ENCODE measurements around the gene KRT40.

The KRT40 gene

DNA sequence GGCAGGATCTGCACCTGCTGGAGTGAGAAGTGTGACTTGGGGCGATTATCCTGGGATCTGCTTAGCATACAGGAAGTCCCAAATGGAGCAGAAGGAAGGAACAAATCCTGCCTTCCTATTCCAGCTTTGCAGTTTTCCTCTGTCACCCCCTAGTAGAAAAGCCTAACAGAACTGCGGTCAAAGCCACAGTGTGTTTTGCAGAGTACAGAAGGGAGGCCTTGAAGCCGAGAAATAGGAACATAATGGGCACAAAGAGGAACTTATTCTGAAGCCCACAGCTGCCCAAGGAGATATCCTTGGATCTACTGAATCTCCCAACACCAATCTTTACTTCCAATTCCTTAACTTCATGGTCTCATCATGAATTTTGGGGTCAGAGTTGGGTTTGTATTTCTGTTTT lies 34.4 kb upstream of the KRT40 start:
- ChIA-PET CTCF (no interaction called here), POLR2A (no interaction called here)
- TF ChIP-seq TARDBP (IDR thresholded peaks at IDR 0.05) = no peak
- TF ChIP-seq FOXM1 (IDR thresholded peaks at IDR 0.05; ENCODE audit: borderline replicate concordance) = no peak
- TF ChIP-seq L3MBTL2 (conservative IDR thresholded peaks at IDR 0.05) = no peak
- TF ChIP-seq NFRKB (IDR thresholded peaks at IDR 0.05) = no peak
- no peak for TF ChIP-seq CTBP1 (IDR thresholded peaks at IDR 0.05; ENCODE audit: borderline replicate concordance)
- no peak for TF ChIP-seq ARNT (IDR thresholded peaks at IDR 0.05)
- no peak for TF ChIP-seq FOXA1 (IDR thresholded peaks at IDR 0.05)
- TF ChIP-seq FOXK2 (IDR thresholded peaks at IDR 0.05) = no peak
- TF ChIP-seq LEF1 (IDR thresholded peaks at IDR 0.05; ENCODE audit: borderline replicate concordance) = no peak
- TF ChIP-seq SUZ12 (IDR thresholded peaks at IDR 0.05) = no peak
- no peak for TF ChIP-seq ELF4 (IDR thresholded peaks at IDR 0.05)
- TF ChIP-seq, protein P1, sequence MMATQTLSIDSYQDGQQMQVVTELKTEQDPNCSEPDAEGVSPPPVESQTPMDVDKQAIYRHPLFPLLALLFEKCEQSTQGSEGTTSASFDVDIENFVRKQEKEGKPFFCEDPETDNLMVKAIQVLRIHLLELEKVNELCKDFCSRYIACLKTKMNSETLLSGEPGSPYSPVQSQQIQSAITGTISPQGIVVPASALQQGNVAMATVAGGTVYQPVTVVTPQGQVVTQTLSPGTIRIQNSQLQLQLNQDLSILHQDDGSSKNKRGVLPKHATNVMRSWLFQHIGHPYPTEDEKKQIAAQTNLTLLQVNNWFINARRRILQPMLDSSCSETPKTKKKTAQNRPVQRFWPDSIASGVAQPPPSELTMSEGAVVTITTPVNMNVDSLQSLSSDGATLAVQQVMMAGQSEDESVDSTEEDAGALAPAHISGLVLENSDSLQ (IDR thresholded peaks at IDR 0.05) = no peak
- no peak for TF ChIP-seq HDGF (IDR thresholded peaks at IDR 0.05; ENCODE audit: borderline replicate concordance)
- TF ChIP-seq ZNF384 (IDR thresholded peaks at IDR 0.05) = no peak
- TF ChIP-seq SP1 (IDR thresholded peaks at IDR 0.05) = no peak
- no peak for TF ChIP-seq BHLHE40 (IDR thresholded peaks at IDR 0.05; ENCODE audit: borderline replicate concordance)
- no peak for DNase-seq (ENCODE audit: extremely low spot score)

DNA sequence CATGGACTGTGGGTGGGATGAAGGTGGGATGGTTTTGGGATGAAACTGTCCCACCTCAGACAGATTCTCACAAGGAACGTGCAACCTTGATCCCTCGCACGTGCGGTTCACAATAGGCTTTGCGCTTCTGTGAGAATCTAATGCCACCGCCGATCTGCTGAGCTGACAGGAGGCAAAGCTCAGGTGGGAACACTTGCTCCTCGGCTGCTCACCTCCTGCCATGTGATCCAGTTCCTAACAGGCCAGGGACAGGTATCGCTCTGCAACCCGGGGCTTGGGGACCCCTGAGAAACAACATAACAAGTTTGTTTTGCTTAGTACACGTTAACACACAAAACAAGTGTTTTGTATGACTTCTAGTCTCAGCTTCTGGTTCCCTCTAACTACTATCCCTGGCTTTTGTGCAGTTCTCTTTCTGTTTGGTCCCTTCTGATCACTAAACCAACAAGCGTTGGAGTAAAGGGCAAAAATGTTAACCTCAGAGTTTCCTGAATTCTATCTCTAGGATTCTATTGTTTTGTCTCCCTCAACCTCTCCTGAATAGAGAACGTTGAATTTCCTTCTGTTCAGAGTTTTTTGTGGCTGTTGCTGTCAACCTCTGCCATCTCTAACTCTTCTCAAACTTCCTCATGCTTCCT lies 32.6 kb upstream of the KRT40 start:
- POLR2A ChIA-PET = no interaction called here
- CTCF ChIA-PET = interaction anchor here (0.6 kb wide), 1 partner anchor 491 kb away, joined by 3 read pairs; no protein-coding TSS in a partner anchor
- TF ChIP-seq BHLHE40 (IDR thresholded peaks at IDR 0.05; ENCODE audit: borderline replicate concordance) (no peak), ELF4 (IDR thresholded peaks at IDR 0.05) (no peak), SP1 (IDR thresholded peaks at IDR 0.05) (no peak), LEF1 (IDR thresholded peaks at IDR 0.05; ENCODE audit: borderline replicate concordance) (no peak), NFRKB (IDR thresholded peaks at IDR 0.05) (no peak), TARDBP (IDR thresholded peaks at IDR 0.05) (no peak)
- DNase-seq (ENCODE audit: extremely low spot score) = no peak

DNA sequence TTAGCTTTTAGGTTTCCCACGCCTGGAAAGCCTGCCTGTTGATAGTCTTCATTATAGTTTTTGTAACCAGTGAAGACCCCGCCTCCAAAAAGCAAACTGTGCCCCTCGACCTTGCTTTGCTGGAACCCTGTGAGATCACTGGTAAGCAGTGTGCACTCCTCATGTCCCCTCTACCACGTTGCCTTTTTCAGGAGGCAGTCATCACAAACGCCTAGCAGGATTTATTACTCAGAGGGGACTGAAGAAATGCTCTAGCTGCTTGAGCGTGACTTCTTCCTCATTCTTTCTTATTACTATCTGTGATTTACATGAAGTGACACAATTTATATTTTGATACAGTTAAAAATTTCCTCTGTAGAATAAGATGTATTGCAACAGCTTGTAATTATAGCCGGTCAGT lies 31.3 kb upstream of the KRT40 start:
- ChIA-PET POLR2A (no interaction called here), CTCF (no interaction called here)
- TF ChIP-seq NFRKB (IDR thresholded peaks at IDR 0.05) (no peak), SUZ12 (IDR thresholded peaks at IDR 0.05) (no peak), LEF1 (IDR thresholded peaks at IDR 0.05; ENCODE audit: borderline replicate concordance) (no peak), FOXK2 (IDR thresholded peaks at IDR 0.05) (no peak), ELF4 (IDR thresholded peaks at IDR 0.05) (no peak), SP1 (IDR thresholded peaks at IDR 0.05) (no peak), ARNT (IDR thresholded peaks at IDR 0.05) (no peak), BHLHE40 (IDR thresholded peaks at IDR 0.05; ENCODE audit: borderline replicate concordance) (no peak), L3MBTL2 (conservative IDR thresholded peaks at IDR 0.05) (no peak), FOXM1 (IDR thresholded peaks at IDR 0.05; ENCODE audit: borderline replicate concordance) (no peak), FOXA1 (IDR thresholded peaks at IDR 0.05) (no peak), ZNF384 (IDR thresholded peaks at IDR 0.05) (no peak), TARDBP (IDR thresholded peaks at IDR 0.05) (no peak), CTBP1 (IDR thresholded peaks at IDR 0.05; ENCODE audit: borderline replicate concordance) (no peak)
- DNase-seq (ENCODE audit: extremely low spot score) = no peak

DNA sequence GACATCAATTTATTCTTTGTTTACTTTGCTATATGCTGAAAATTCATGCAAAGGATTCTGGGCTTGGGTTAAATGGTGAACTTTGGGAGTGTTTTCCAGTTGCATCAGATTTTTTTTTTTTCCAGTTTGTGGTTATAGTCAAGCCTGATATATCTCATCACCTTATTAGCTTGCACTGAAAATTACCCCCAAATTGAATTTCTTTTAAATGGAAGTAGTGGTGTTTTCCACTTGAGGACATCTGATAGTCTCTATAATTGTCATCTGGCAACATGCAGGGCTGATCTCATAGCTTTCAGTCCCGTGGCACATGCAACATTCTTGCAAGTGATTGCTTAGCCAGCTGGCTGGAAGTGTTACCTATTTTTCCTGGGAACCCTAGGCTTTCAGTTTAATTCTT lies 29.5 kb upstream of the KRT40 start:
- CTCF ChIA-PET = interaction anchor here (0.6 to 1.3 kb wide), 2 partner anchors 103 to 649 kb away, joined by 3 read pairs; no protein-coding TSS in a partner anchor
- POLR2A ChIA-PET = interaction anchor here (0.8 kb wide), 1 partner anchor 10 kb away, joined by 3 read pairs; no protein-coding TSS in a partner anchor
- no peak for DNase-seq (ENCODE audit: extremely low spot score)
- no peak for TF ChIP-seq FOXM1 (IDR thresholded peaks at IDR 0.05; ENCODE audit: borderline replicate concordance)
- TF ChIP-seq SUZ12 (IDR thresholded peaks at IDR 0.05) = no peak
- TF ChIP-seq CTBP1 (IDR thresholded peaks at IDR 0.05; ENCODE audit: borderline replicate concordance) = no peak
- no peak for TF ChIP-seq ELF4 (IDR thresholded peaks at IDR 0.05)
- no peak for TF ChIP-seq TARDBP (IDR thresholded peaks at IDR 0.05)
- TF ChIP-seq SP1 (IDR thresholded peaks at IDR 0.05) = no peak
- TF ChIP-seq L3MBTL2 (conservative IDR thresholded peaks at IDR 0.05) = no peak
- TF ChIP-seq, protein P1 (IDR thresholded peaks at IDR 0.05) = no peak
- TF ChIP-seq BHLHE40 (IDR thresholded peaks at IDR 0.05; ENCODE audit: borderline replicate concordance) = no peak
- no peak for TF ChIP-seq ARNT (IDR thresholded peaks at IDR 0.05)
- TF ChIP-seq FOXK2 (IDR thresholded peaks at IDR 0.05) = no peak
- TF ChIP-seq NFRKB (IDR thresholded peaks at IDR 0.05) = no peak
- TF ChIP-seq ZNF384 (IDR thresholded peaks at IDR 0.05) = no peak

DNA sequence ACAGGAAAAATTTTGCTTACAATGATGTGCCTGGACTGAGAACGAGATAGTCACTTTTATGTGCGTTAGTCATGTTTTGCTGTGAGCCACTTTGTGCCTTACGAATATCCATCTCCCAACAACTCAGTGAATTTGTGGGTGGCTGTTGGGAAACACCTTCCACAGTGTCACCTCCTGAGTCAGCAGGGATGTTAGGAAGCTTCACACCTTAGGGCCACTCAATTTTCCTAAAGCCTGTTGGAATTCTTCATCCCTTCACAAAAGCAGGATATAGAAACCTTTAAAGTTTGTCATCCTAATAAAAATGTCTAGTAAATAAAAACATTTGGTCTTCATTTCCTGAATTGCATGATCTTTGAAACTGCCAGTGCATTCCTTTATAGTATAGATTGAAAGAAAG lies 29.1 kb upstream of the KRT40 start:
- DNase-seq (ENCODE audit: extremely low spot score) = no peak
- TF ChIP-seq L3MBTL2 (conservative IDR thresholded peaks at IDR 0.05) (no peak), NFRKB (IDR thresholded peaks at IDR 0.05) (no peak), HDGF (IDR thresholded peaks at IDR 0.05; ENCODE audit: borderline replicate concordance) (no peak), SP1 (IDR thresholded peaks at IDR 0.05) (no peak), ARNT (IDR thresholded peaks at IDR 0.05) (no peak)
- POLR2A ChIA-PET = no interaction called here
- CTCF ChIA-PET = no interaction called here

DNA sequence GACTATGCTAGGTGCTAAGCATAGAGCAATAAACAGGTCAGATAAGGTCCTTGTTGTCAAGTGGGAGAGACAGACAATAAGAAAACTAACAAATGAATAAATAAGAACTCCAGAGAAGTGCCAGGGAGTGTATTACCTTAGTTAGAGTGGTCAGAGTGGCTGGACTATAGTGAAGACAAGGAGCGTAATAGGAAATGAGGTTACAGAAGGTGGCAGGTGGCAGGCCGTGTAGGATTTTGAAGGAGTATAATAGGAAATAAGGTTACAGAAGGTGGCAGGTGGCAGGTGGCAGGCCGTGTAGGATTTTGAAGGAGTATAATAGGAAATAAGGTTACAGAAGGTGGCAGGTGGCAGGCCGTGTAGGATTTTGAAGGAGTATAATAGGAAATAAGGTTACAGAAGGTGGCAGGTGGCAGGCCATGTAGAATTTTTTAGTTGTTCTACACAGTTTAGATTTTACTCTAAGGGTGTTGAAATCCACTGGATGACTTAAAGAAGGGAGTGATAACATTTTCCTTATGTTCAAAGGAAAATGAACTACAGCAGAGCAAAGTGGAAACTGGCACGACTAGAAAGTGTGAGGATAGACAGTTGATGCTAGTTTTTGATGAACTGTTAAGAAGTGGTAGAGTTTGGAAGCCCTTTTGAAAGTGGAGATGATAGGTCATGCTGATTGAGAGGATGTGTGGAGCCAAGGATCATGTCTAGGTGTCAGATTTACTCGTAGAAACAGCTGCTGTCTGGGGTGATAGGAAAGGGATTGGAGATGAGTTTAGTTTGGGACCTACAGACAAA lies 28.4 kb upstream of the KRT40 start:
- DNase-seq (ENCODE audit: extremely low spot score) = no peak
- POLR2A ChIA-PET = no interaction called here
- TF ChIP-seq ELF4 (IDR thresholded peaks at IDR 0.05) (no peak), L3MBTL2 (conservative IDR thresholded peaks at IDR 0.05) (no peak)
- CTCF ChIA-PET = no interaction called here

DNA sequence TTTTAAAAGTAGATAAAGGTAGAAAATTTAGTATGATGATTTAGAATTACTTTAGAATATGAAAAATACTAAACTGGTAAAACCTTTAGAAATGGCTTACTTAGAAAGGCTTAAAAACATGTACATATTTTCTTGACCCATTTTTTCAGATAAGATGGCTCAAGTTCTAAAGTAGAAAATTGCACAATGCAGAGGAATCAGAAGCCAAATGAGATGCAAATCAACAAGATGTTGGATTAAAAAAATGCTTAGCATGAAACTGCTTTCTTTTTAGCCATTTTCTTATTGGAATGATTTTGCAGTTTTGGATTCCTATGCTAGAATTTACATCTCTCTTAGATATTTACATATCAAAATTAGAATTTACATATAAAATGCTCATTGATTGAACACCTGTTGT lies 26.3 kb upstream of the KRT40 start:
- CTCF ChIA-PET = no interaction called here
- no peak for DNase-seq (ENCODE audit: extremely low spot score)
- TF ChIP-seq ELF4 (IDR thresholded peaks at IDR 0.05) = no peak
- no peak for TF ChIP-seq CTBP1 (IDR thresholded peaks at IDR 0.05; ENCODE audit: borderline replicate concordance)
- TF ChIP-seq FOXA1 (IDR thresholded peaks at IDR 0.05) = no peak
- no peak for TF ChIP-seq BHLHE40 (IDR thresholded peaks at IDR 0.05; ENCODE audit: borderline replicate concordance)
- TF ChIP-seq SUZ12 (IDR thresholded peaks at IDR 0.05) = no peak
- TF ChIP-seq HDGF (IDR thresholded peaks at IDR 0.05; ENCODE audit: borderline replicate concordance) = no peak
- no peak for TF ChIP-seq ARNT (IDR thresholded peaks at IDR 0.05)
- TF ChIP-seq L3MBTL2 (conservative IDR thresholded peaks at IDR 0.05) = no peak
- no peak for TF ChIP-seq ZNF384 (IDR thresholded peaks at IDR 0.05)
- TF ChIP-seq LEF1 (IDR thresholded peaks at IDR 0.05; ENCODE audit: borderline replicate concordance) = no peak
- TF ChIP-seq TARDBP (IDR thresholded peaks at IDR 0.05) = no peak
- TF ChIP-seq FOXM1 (IDR thresholded peaks at IDR 0.05; ENCODE audit: borderline replicate concordance) = no peak
- TF ChIP-seq, protein P1 (IDR thresholded peaks at IDR 0.05) = no peak
- TF ChIP-seq SP1 (IDR thresholded peaks at IDR 0.05) = no peak
- no peak for TF ChIP-seq FOXK2 (IDR thresholded peaks at IDR 0.05)
- TF ChIP-seq NFRKB (IDR thresholded peaks at IDR 0.05) = no peak
- POLR2A ChIA-PET = no interaction called here

Data from HEK293T (cell line).